ENCODE measurements around the gene BRK1.
"Not testable (repeated sequence)": the region's sequence is repeated elsewhere in the genome, so short reads cannot be mapped to it uniquely, and the experiment has no call there.

BRK1 gene

GRCh38 chr3:10115326-10116137 is at the start of gene BRK1:
Gene BRK1, plus strand, starts transcription at chr3:10115675. Its CDS starts 27 bp downstream, at chr3:10115702.
- peak; percentile 96 for DNase-seq

- DNase-seq: not testable (repeated sequence)
These were observed 45.4 kb upstream of the BRK1 start for GRCh38 chr3:10070077-10070476.

- no peak for DNase-seq
These were observed 40.8 kb upstream of the BRK1 start for GRCh38 chr3:10074666-10075065.

- DNase-seq: no peak
These were observed 33.6 kb upstream of the BRK1 start for GRCh38 chr3:10081871-10082270.

GRCh38 chr3:10085738-10086137 is 29.7 kb upstream of the BRK1 start:
- DNase-seq: no peak

GRCh38 chr3:10088256-10088655 is 27.2 kb upstream of the BRK1 start:
- DNase-seq: no peak

- no peak for DNase-seq
These were observed 25.3 kb upstream of the BRK1 start for GRCh38 chr3:10090179-10090578.

- DNase-seq: not testable (repeated sequence)
These were observed 24.7 kb upstream of the BRK1 start for GRCh38 chr3:10090774-10091173.

GRCh38 chr3:10091387-10091786 is 24.1 kb upstream of the BRK1 start:
- DNase-seq: not testable (repeated sequence)

GRCh38 chr3:10093678-10094077 is 21.8 kb upstream of the BRK1 start:
- no peak for DNase-seq

GRCh38 chr3:10099041-10099440 is 16.4 kb upstream of the BRK1 start:
- DNase-seq: no peak

GRCh38 chr3:10106919-10107318 is 8.6 kb upstream of the BRK1 start:
- DNase-seq: no peak

GRCh38 chr3:10108091-10108490 is 7.4 kb upstream of the BRK1 start, which contains the start of gene FANCD2OS:
Gene FANCD2OS, minus strand, starts transcription at chr3:10108255. Its CDS starts 3,481 bp downstream, at chr3:10104774.
- DNase-seq: no peak

- no peak for DNase-seq
These were observed 624 bp downstream of the BRK1 start for GRCh38 chr3:10116138-10116460.

- DNase-seq: no peak
These were observed 1.5 kb downstream of the BRK1 start for GRCh38 chr3:10116928-10117327.

- DNase-seq: no peak
These were observed 3.9 kb downstream of the BRK1 start for GRCh38 chr3:10119376-10119775.

GRCh38 chr3:10121064-10121463 is 5.6 kb downstream of the BRK1 start:
- no peak for DNase-seq

GRCh38 chr3:10122724-10123123 is 7.2 kb downstream of the BRK1 start:
- DNase-seq: no peak

GRCh38 chr3:10135872-10136271 is 20.4 kb downstream of the BRK1 start:
- not testable (repeated sequence) for DNase-seq

- no peak for DNase-seq
These were observed 21.0 kb downstream of the BRK1 start for GRCh38 chr3:10136426-10137005.

GRCh38 chr3:10137178-10137577 is 21.7 kb downstream of the BRK1 start:
- no peak for DNase-seq

GRCh38 chr3:10140996-10141546 is 25.6 kb downstream of the BRK1 start:
- DNase-seq: no peak

- DNase-seq: peak; percentile 27
These were observed 27.5 kb downstream of the BRK1 start for GRCh38 chr3:10142707-10143560.
